ENCODE results near the gene CAPN15.

- TF ChIP-seq CTCF (IDR thresholded peaks at IDR 0.05): peak in 2 of 4 experiments; percentile 21 to 29
- TF ChIP-seq POLR2AphosphoS5 (IDR thresholded peaks at IDR 0.05): no peak
- no peak for TF ChIP-seq EP300 (IDR thresholded peaks at IDR 0.05)
- peak in 1 of 2 donors; percentile 27 for TF ChIP-seq POLR2A (IDR thresholded peaks at IDR 0.05)
Observed at GRCh38 chr16:590188-590814, 62.8 kb downstream of the CAPN15 start.

Measured in gastroesophageal sphincter (tissue), 3 donors.